GM18861 (cell line): Measurements from ENCODE around the gene TRAPPC11.
"Not testable (repeated sequence)": the region's sequence is repeated elsewhere in the genome, so short reads cannot be mapped to it uniquely, and the experiment has no call there.

ENCODE experiments used
- ATAC-seq: cut with Tn5 transposase; IDR thresholded peaks from one replicate; pipeline ENCODE4 v1.9.1; 2021; ENCODE audit not compliant: unreplicated experiment

Gene TRAPPC11

DNA sequence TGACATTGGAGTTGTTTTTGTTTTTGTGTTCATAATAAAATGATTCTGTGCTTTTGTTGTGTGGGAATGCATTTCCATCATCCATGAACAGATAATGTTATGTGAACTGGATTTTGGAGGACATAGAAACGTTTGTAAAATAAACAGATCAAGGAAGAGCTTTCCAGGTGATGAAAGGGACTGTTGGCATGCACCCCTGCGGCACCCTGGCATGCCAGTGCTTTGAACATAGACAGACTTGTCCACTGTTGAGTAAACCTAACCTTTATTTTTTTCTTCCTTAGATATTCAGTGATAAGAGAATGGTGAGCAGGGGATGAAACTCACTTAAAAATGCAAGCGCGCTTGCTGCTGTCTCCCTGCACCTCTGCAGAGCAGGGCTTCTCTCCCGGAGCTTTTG, 59.8 kb downstream of the TRAPPC11 start:
- ATAC-seq = no peak

DNA sequence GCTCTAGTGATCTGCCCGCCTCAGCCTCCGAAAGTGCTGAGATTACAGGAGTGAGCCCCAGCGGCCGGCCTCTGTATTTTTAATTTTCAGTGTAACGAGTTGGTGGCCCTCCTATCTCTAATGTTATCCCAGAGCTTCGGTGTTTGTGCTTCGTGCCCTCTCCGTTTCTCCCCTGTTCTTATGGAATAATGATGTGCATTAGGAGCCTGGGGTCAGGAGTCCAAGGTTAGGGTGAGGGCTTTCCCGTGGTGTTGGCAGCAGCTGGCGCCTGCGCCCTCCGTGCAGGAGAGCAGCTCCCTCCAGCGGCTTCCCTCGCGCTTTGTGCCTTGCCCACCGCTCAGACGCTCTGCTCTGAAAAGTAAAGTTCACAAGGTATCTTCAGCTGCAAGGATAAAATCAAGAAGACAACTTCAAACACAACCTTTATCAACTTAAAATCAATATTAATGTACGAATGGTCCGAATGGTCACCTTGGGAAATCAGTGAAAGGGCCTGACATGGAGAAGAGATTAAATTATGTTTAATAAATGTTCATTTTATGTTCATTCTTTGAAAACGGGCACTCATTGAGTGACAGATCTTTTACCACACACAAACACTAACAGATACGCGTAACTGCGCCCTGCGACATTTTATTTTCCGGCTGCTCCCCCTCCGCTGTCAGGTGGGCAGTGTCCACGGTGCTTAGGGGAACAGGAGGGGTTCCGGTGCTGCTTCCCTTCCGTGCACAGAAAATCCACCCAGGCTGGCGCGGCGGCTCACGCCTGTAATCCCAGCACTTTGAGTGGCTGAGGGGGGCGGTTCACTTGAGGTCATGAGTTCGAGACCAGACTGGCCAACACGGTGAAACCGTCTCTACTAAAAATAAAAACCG, 62.4 kb downstream of the TRAPPC11 start:
- peak; percentile 29 for ATAC-seq

DNA sequence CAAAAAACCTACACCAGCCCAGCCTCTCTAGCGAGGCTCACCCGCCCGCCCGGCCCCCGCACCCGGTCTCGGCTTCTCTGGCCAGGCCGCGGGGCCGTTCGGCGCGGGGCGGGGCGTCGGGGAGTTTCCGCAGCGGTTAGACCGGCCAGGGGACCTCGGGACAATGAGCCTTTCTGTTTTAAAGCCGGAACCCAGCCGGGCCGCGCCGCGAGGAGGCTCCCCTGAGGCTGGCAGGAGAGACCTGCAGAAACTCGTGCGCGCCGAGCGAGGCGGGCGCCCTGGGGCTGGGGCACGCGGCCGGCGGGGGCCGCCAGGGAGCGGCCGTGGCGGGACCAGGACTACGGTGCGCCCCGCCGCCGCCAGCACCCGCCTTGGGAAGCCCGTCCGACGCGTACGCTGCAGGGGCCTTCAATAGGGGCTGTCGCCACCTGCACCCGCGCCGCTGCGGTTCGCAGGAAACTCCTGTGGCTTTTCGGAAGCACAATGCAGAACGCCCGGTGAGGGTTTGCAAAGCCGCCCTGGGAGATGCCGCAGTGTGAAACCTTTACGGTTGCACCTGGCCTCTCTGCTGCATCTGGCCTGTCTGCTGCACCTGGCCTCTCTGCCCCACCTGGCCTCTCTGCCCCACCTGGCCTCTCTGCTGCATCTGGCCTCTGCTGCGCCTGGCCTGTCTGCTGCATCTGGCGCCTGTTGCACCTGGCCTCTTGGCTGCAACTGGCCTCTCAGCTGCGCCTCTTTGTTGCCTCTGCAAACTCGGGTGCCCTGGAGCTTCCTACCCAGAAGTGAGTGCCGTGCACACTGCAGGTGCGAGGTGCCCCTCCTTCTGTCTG, 63.9 kb downstream of the TRAPPC11 start:
- ATAC-seq = peak; percentile 67

DNA sequence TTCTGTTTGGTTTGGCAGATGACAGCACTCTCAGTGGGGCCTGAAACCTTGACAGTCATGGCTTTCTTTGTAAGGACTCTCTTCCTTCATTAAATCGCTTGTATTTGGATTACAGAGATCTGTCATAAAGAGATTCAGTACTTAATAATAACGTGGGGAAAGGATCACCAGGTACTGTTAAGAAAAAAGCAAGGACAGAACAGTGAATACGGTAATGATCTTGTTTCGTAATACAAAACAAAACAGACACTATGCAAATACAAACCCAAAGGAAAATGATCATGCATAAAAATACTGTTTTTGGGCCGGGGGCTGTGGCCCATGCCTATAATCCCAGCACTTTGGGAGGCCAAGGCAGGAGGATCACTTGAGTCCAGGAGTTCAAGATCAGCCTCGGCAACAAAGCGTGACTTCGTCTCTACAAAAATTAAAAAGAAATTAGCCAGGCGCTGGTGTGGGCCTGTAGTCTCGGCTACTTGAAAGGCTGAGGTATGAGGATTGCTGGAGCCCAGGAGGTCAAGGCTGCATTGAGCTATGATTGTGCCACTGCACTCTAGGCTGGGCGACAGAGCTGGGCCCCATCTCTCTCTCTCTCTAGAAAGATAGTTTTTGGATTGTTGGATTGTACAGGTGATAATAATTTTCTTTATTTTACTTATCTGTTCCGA, 64.6 kb downstream of the TRAPPC11 start:
- ATAC-seq = no peak

DNA sequence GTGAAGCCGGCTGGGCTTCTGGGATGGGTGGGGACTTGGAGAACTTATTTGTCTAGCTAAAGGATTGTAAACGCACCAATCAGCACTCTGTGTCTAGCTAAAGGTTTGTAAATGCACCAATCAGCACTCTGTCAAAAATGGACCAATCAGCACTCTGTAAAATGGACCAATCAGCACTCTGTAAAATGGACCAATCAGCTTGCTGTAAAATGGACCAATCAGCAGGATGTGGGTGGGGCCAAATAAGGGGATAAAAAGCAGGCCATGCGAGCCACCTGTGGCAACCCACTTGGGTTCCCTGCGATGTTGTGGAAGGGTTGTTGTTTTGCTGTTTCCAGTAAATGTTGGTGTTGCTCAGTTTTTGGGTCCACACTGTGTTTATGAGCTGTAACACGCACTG, 66.5 kb downstream of the TRAPPC11 start:
- ATAC-seq = not testable (repeated sequence)

DNA sequence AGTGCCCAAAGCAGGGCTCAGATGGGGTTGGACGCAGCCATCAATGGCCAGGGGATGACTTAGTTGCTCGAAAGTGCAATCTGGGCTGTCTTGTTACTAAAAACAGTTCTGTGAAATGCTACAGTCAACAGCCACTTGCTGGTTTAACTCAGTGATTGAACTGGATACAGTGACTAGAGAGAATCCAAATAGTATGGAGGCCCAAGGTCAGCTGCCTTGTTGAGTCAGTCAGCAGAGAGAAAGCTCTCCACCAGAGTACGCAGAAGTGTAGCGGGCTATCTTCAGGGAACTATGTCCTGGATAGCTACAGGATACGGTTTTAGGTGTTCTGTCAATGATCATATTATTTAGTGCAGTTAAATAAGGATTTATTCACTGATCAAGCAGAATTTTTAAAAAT, 68.4 kb downstream of the TRAPPC11 start:
- ATAC-seq = no peak

DNA sequence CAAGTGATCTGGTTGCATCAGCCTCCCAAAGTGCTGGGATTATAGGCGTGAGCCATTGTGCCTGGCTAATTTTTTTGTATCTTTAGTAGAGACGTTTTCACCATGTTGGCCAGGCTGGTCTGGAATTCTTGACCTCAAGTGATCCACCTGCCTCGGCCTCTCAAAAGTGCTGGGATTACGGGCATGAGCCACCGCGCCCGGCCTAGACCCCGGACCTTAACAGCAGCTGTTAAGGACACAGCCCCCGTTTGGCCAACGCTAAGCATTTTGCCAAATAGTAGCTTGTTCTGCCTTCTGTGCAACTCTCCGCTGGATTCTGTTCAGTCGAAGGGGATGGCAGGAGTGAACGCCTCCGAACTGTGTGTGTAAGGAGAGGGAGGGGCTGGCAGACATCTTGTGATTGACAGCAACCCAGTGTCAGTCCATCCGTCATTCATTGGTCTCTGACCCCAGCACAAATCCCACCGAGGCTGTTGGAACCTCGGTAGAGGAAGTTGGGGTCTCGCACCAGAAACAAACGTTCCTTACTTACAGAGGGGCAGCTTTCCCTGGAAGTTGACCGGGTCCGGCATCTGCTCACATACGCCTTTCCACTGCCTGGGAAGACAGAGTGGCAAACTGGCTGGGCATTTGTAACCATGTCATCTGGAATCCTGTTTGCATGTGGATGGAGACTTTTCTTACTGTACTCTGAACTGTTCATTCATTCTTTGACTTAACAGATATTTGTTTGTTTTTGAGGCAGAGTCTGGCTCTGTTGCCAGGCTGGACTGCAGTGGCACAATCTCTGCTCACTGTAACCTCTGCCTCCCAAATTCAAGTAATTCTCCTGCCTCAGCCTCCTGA, 69.4 kb downstream of the TRAPPC11 start:
- no peak for ATAC-seq

DNA sequence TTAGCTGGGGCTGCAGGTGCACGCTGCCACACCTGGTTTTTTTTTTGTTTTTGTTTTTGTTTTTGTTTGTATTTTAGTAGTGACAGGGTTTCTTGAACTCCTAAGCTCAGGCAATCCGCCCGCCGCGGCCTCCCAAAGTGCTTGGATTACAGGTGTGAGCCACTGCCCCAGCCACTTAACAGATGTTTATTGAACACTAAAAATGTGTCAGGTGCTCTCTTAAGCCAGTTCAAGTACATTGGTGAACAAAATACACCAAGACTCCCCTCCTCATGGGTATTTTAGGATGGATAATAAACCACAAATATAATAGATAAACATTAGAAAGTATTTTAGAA, 69.9 kb downstream of the TRAPPC11 start:
- no peak for ATAC-seq

DNA sequence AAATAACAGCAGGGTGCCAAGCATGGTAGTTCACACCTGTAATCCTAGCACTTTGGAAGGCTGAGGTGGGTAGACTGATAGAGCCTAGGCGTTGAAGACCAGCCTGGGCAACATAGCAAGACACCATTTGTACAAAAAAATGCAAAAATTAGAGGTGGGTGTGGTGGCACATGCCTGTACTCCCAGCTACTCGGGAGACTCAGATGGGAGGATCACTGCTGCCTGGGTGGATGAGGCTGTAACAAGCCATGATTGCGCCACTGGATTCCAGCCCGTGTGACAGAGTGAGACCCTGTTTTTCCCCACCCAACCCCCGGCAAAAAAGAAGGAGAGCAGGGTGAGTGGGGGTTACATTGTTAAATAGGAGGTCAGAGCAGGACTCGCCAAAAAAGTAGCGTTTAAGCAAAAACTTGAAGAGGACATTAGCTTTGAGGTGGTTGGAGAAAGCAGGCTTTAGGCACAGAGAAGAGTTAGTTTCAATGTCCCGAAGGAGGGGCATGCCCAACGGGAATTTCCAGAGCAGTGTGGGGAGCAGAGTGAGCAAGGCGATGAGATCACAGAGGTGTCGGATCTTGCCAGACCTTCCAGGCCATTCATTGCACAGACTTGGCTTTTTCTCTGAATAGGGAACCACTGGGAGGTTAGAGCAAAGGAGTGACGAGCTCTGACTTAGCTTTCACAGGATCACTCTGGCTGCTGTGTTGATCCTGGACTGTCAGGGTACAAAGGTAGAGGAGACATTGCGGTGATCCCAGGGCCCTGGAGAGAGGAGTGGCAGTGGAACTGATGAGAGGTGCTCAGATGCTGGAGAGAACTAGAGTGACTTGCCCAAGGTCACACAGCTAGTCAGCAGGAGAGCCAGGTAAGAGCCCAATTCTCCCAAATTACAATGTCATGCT, 70.6 kb downstream of the TRAPPC11 start:
- ATAC-seq = no peak

DNA sequence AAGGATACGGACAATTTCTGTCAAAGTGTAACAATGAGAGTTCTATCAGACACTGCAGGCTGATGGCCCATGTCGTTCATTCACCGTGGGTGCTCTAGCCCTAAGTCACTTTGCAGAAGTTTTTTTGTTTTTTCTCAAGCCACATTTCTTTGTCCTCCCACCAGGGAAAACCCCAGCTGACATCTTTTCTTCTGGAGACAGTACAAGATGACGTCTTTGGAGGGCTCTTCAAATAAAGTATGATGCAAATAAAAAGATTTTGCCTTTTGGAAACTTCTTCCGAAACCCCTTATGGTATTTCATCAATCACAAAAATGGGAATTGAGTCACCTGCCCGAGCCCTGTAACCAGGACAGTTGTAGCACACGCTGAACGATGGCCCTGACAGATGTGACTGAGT, 73.2 kb downstream of the TRAPPC11 start:
- no peak for ATAC-seq

DNA sequence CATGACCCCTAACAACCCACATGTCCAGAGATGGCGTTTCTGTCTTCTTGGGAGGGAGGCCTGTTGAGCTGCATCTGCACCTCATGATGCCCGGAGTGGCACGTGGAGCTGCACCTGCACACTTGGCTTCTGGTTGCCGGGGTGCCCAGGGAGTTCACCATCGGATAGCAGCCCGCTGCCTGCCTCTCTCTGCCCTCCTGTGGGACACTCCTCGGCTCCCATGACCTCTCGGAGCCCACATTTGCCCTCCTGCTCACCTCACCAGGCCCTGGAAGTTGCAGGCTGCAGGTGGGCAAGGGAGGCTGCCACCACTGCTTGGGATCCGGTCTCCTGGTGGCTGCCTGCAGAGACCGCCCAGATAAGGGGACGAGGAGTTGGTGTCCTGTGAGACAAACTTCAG, 74.1 kb downstream of the TRAPPC11 start:
- no peak for ATAC-seq

DNA sequence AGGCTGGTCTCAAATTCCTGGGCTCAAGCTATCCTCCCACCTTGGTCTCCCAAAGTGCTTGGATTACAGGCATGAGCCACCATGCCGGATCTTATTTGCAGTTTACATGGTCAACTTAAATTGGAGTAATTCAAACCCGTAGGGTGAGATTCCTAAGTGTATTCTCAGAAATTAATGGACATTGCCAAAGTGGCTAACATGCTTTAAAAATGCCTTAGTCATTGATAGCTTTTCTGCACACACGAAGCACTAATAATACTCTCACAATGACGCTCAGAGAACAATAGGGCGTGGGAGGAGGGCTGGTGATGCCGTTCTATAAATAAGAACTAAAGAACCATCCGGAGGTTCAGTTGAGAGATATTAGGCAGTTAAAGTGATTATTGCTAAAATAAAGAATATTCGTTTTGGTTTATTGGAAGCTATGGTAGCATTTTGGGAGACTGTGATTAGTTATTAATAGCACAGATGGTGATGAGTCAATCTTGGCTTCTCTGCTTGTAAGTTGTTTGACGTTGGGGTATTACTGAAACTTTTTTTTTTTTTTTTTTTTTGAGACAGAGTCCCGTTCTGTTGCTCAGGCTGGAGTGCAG, 79.1 kb downstream of the TRAPPC11 start:
- ATAC-seq = no peak

DNA sequence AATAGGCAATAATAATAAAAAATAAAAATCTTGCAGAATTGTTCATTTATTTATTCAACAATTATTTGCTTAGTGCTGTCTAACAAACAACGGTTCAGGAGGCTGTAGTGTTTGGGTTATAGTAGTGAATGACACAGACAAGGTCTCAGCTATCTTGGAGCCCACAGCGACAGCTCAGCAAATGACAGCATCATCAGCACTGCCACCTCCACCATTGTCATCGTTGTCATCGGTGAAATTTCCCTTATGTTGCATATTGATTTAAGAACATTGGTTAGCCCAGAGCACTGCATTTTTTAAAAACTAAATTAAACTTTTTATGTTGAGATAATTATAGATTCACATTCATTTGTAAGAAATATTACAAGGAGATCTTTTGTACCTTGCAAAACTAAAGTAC, 79.9 kb downstream of the TRAPPC11 start:
- ATAC-seq = no peak

DNA sequence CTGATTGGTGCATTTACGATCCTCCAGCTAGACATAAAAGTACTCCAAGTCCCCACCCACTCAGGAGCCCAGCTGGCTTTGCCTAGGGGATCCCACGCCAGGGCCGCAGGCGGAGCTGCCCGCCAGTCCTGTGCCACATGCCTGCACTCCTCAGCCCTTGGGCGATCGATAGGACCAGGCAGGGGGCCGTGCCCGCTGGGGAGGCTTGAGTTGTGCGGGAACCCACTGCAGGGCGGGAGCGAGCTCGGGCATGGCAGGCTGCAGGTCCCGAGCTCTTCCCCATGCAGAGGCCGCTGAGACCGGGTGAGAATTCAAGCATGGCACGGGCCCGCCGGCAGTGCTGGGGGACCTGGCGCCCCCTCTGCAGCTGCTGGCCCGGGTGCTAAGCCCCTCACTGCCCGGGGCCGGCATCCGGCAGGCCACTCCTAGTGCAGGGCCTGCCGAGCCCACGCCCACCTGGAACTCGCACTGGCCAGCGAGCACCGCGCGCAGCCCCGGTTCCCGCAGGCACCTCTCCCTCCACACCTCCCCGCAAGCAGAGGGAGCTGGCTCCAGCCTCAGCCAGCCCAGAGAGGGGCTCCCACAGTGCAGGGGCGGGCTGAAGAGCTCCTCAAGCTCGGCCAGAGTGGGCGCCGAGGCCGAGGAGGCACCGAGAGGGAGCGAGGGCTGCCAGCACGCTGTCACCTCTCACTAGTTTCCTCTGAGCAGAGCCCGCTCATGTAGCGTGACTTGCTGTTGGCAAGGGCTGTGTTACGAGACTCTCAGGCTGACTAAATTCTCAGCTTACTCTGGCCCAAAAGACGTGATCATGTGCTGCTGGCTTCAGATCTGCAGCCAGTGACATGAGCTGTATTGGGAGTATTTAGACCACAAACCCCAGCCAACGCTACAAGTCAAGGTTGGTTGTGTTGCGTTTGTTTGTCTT, 87.5 kb downstream of the TRAPPC11 start:
- no peak for ATAC-seq

DNA sequence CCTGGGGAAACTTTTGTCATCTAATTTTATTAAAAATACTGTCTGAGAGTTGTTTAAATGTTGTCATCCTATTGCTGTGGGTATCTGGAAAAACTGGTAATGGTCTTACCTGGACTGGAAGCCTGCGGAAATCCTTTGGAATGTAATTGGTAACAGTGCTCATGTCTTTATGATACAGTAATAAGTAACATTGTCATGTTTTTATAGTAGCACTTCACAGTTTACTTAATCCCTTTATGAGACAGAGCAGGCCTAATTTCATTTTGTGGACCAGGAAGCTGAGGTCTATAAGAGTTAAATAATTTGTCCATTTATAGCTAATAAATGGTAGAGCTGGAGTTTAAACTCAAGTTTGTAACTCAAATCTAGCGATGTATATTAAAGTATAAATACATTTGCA, 88.3 kb downstream of the TRAPPC11 start:
- no peak for ATAC-seq

DNA sequence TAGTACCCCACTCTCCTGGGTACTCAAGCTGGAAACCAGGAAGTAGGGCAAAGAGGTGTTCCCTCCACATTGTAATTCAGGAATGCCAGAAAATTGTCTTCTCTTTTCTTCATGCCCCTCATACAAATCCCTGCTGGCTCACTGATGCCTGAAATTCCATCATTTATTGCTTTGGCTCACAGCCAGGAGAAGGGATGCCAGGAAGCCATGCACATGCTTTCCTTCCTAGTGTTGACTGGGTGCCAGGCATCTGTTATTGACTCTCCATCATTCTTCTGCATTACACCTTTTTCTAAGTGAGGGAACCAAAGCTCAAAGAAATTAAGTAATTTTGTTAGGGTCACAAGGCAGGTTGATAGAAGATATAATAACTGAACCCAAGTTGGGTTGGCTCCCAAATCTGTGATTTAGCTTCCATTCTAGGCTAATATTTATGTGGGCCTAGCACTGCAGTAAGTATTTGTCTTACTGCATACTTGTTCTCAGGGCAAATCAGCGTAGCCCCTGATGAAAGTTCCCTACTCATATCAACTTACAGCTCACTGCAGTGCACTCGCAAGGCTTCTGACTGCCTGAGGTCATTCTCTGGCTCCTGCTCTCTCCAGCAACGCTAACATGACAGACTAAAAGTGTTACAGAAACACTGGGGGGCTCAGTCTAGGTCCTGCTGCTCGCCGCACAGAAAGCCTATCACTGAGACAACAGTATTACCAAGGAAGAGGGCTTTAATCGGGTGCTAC, 89.0 kb downstream of the TRAPPC11 start:
- no peak for ATAC-seq

DNA sequence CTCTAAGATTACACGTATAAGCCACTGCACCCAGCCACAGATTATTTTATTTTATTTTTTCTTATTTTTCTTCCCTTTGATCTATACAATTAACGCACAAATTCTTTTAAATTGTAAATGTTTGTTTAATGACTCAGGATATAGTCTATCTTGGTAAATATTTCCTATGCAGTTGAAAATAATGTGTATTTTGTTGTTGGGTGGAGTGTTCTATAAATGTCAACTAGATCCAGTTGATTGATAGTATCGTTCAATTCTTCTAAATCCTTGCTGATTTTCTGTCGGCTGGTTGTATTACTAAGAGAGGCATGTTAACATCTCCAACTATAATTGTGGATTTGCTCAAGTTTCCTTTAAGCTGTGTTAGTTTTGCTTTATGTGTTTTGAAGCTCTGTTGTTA, 92.0 kb downstream of the TRAPPC11 start:
- ATAC-seq = no peak

DNA sequence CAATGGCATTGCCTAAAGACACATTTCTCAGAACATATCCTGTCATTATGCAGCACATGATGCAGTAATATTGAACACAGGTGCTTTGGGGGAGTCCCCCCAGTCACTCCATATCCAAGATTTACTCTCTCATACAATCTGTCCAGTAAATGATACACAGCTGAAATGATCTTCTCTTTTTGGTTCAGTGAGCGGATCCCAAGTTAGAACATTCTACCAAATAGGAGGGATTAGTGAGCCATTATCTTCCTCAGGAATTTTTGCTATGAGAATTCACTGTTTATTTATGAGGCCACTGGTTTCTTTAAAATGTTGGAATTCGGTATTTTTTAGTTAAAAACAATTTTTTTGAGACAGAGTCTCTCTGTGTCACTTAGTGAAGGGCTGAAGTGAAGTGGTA, 96.5 kb downstream of the TRAPPC11 start:
- no peak for ATAC-seq
